ENCODE data around the gene PCBD1. TPM values are rescaled to one million over a fixed set of nuclear protein-coding genes. Genes with fewer than 3 reads are reported as not detected.
A peak's percentile ranks its signal among the peaks of the same experiment; 100 is the strongest.
"Not testable (repeated sequence)": the region's sequence is repeated elsewhere in the genome, so short reads cannot be mapped to it uniquely, and the experiment has no call there.

PCBD1 gene
- total RNA-seq, 1 donor, result 19.9 TPM

DNA sequence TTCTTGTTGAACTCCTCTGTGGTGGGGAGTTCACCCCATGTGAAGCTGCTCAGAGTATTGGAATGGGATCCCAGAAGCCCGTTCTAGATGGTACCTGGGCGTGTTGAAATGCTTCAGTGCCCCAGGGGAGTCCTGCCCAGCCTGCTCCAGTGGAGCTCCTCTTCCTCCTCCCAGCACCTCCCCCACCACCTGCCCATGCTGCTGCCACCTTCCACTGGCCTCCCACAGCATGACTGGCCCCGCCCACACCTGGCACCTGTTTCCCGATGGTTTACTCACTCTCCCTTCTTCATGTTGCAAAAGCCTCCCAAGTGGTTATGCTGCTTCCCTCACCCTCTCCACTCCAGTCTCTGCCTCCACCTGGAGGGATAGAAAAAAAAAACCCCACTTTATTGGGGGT lies 32.2 kb upstream of the PCBD1 start:
- Histone ChIP-seq H3K4me1 (ENCODE audit: insufficient read depth, low read length) (no peaks in the 10 kb centered on the region), H3K36me3 (ENCODE audit: insufficient read depth, low read length) (no peaks in the 10 kb centered on the region), H4K20me1 (ENCODE audit: insufficient read depth, low read length) (no peaks in the 10 kb centered on the region), H3K79me2 (ENCODE audit: insufficient read depth, low read length) (no peaks in the 10 kb centered on the region), H3K4me2 (ENCODE audit: insufficient read depth, low read length) (no peak overlapping the region), H3K9me3 (ENCODE audit: low read depth, low read length) (no peaks in the 10 kb centered on the region), H3K27ac (ENCODE audit: low read depth, low read length) (no peak overlapping the region), H2AFZ (ENCODE audit: low read length) (no peak overlapping the region), H3K4me3 (ENCODE audit: insufficient read depth, low read length) (no peak overlapping the region), H3K27me3 (ENCODE audit: insufficient read depth, low read length) (peaks cover 13% of the 10 kb centered on the region)
- TF ChIP-seq, protein P1, sequence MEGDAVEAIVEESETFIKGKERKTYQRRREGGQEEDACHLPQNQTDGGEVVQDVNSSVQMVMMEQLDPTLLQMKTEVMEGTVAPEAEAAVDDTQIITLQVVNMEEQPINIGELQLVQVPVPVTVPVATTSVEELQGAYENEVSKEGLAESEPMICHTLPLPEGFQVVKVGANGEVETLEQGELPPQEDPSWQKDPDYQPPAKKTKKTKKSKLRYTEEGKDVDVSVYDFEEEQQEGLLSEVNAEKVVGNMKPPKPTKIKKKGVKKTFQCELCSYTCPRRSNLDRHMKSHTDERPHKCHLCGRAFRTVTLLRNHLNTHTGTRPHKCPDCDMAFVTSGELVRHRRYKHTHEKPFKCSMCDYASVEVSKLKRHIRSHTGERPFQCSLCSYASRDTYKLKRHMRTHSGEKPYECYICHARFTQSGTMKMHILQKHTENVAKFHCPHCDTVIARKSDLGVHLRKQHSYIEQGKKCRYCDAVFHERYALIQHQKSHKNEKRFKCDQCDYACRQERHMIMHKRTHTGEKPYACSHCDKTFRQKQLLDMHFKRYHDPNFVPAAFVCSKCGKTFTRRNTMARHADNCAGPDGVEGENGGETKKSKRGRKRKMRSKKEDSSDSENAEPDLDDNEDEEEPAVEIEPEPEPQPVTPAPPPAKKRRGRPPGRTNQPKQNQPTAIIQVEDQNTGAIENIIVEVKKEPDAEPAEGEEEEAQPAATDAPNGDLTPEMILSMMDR (IDR thresholded peaks at IDR 0.05; ENCODE audit: extremely low read depth, low read depth, low read length), result no peak
- DNase-seq (ENCODE audit: insufficient read length, low spot score, missing footprints), result no peak

DNA sequence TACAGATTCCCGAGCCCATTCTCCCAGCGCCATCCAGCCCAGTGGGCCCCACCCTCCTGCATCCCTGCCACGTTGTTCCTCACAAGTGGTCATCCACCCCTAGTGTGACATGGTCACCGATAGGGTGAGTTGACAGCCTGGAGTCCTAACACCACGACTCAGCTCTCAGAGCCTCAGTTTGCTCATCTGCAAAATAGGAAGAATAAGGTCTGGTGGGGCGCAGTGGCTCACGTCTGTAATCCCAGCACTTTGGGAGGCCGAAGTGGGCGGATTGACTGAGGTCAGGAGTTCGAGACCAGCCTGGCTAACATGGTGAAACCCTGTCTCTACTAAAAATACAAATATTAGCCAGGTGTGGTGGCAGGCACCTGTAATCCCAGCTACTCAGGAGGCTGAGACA lies 31.5 kb upstream of the PCBD1 start:
- not testable (repeated sequence) for H3K4me3 ChIP-seq (ENCODE audit: insufficient read depth, low read length); H3K27ac ChIP-seq (ENCODE audit: low read depth, low read length)
- DNase-seq (ENCODE audit: insufficient read length, low spot score, missing footprints), result peak; percentile 49

DNA sequence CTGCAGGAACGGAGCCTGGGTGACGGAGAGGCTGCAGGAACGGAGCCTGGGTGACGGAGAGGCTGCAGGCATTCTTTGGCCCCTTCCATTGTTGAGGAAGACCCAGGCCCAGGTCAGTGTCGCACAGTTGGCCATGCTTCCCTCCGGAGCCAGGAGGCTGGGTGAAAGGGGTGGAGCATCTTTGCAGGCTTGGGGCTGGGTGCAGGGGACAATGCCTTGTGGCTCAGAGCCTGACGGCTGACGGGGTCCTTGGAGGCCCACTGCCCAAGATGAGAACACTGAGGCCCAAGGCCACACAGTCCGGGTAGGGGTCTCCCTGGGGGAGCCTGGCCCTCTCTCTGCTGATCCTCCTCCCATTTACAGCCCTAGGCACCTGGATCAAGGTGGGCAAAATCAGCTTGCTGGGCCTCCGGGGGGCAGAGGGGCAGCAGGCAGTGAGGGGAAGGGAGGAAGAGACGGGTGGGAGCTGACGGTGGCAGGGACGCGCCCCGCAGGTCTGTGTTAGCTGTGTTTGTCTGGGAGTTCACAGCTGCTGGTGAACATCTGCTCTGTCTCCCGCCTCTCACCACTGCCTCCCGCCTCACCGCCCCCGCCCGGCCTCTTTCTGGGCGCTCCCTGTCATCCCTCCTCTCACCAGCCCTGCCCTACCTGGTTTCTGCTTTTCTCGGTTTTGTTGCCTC lies 30.6 kb upstream of the PCBD1 start:
- H3K4me2 ChIP-seq (ENCODE audit: insufficient read depth, low read length), result no peak overlapping the region
- H3K79me2 ChIP-seq (ENCODE audit: insufficient read depth, low read length), result no peaks in the 10 kb centered on the region
- TF ChIP-seq, protein P1 (IDR thresholded peaks at IDR 0.05; ENCODE audit: extremely low read depth, low read depth, low read length), result no peak
- no peak overlapping the region for H2AFZ ChIP-seq (ENCODE audit: low read length)
- H3K4me3 ChIP-seq (ENCODE audit: insufficient read depth, low read length), result no peak overlapping the region
- no peaks in the 10 kb centered on the region for H3K9me3 ChIP-seq (ENCODE audit: low read depth, low read length)
- H3K36me3 ChIP-seq (ENCODE audit: insufficient read depth, low read length), result no peaks in the 10 kb centered on the region
- peak; percentile 73 for DNase-seq (ENCODE audit: insufficient read length, low spot score, missing footprints)
- no peaks in the 10 kb centered on the region for H3K4me1 ChIP-seq (ENCODE audit: insufficient read depth, low read length)
- peaks cover 11% of the 10 kb centered on the region for H3K27me3 ChIP-seq (ENCODE audit: insufficient read depth, low read length)
- H3K27ac ChIP-seq (ENCODE audit: low read depth, low read length), result no peak overlapping the region
- no peaks in the 10 kb centered on the region for H4K20me1 ChIP-seq (ENCODE audit: insufficient read depth, low read length)

More for the DNA sequence above, 31.5 kb upstream of the PCBD1 start:
- not testable (repeated sequence) for H3K79me2 ChIP-seq (ENCODE audit: insufficient read depth, low read length); H3K9me3 ChIP-seq (ENCODE audit: low read depth, low read length); H3K4me2 ChIP-seq (ENCODE audit: insufficient read depth, low read length); H3K36me3 ChIP-seq (ENCODE audit: insufficient read depth, low read length); H4K20me1 ChIP-seq (ENCODE audit: insufficient read depth, low read length); H2AFZ ChIP-seq (ENCODE audit: low read length); H3K4me1 ChIP-seq (ENCODE audit: insufficient read depth, low read length)
- H3K27me3 ChIP-seq (ENCODE audit: insufficient read depth, low read length), result peaks cover 13% of the 10 kb centered on the region

DNA sequence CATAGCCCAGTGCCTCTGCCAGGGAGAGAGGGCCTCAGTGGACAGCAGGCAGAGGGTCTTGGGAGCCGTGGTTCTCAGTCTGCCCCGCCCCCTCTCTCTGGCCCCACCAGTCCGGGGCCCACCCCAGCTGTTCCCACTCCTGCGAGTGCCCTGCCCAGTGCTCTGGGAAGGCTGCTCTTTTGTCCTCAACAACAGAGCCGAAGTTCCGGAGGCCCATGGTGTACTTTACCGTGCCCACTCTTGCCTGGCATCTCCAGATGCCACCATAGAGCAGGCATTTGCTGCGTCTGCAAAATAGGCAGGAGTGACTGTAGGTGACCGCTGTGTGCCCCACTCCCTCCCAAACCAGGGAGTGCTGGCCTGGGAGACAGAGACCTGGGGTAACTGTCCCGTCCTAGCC lies 29.3 kb upstream of the PCBD1 start:
- H3K4me1 ChIP-seq (ENCODE audit: insufficient read depth, low read length), result no peaks in the 10 kb centered on the region
- TF ChIP-seq, protein P1 (IDR thresholded peaks at IDR 0.05; ENCODE audit: extremely low read depth, low read depth, low read length), result no peak
- H3K79me2 ChIP-seq (ENCODE audit: insufficient read depth, low read length), result no peaks in the 10 kb centered on the region
- H3K27ac ChIP-seq (ENCODE audit: low read depth, low read length), result no peak overlapping the region
- H4K20me1 ChIP-seq (ENCODE audit: insufficient read depth, low read length), result no peaks in the 10 kb centered on the region
- H3K9me3 ChIP-seq (ENCODE audit: low read depth, low read length), result no peaks in the 10 kb centered on the region
- H2AFZ ChIP-seq (ENCODE audit: low read length), result no peak overlapping the region
- H3K4me3 ChIP-seq (ENCODE audit: insufficient read depth, low read length), result no peak overlapping the region
- DNase-seq (ENCODE audit: insufficient read length, low spot score, missing footprints), result peak; percentile 46
- H3K27me3 ChIP-seq (ENCODE audit: insufficient read depth, low read length), result peaks cover 16% of the 10 kb centered on the region
- H3K36me3 ChIP-seq (ENCODE audit: insufficient read depth, low read length), result no peaks in the 10 kb centered on the region
- no peak overlapping the region for H3K4me2 ChIP-seq (ENCODE audit: insufficient read depth, low read length)

All from osteoblast (primary cell).